Measurements from ENCODE around the gene KANSL1L. TPM values are rescaled to one million over a fixed set of nuclear protein-coding genes. Genes with fewer than 3 reads are reported as not detected.

The KANSL1L gene
- total RNA-seq, 4 donors from 2014 or later: 20.6 to 36.0 (median 27.7) TPM

GRCh38 chr2:210028178-210028577 is 143.0 kb downstream of the KANSL1L start:
- TF ChIP-seq CTCF (IDR thresholded peaks at IDR 0.05) (no peak), POLR2A (IDR thresholded peaks at IDR 0.05) (no peak)
- intact Hi-C loops (cut with DNase I; ENCODE audit: low total_unique reads): no loop called here
- no peak for DNase-seq (ENCODE audit: low spot score in 2 of 2)
- whole genome bisulfite sequencing, 2 donors: 56 to 63% methylated on average over 2 of the region's 2 CpGs
- no peak overlapping the region for H3K4me3 ChIP-seq (ENCODE audit: low read depth, poor library complexity, severe bottlenecking)

DNA sequence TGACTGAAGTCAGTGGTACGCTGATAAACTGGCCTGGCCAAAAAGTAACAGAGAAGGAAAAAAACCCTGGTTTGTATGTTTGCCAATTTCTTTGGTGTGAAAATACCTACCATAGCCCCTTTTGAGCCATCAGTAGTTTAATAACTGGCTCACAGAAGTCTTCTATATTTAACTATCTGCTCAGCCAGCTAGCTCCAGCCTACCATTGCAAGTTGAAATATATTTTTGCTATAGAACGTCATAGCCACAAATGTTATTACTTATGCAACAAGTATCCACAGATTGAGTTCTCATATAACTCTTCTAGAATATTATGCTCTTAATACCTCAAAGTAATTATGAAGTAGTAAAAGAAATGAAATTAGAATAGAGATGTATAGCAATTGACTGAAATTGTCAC is 143.6 kb downstream of the KANSL1L start:
- DNase-seq (ENCODE audit: low spot score in 2 of 2): no peak
- no peak overlapping the region for H3K4me3 ChIP-seq (ENCODE audit: low read depth, poor library complexity, severe bottlenecking)
- TF ChIP-seq POLR2A (IDR thresholded peaks at IDR 0.05): no peak
- no peak for TF ChIP-seq CTCF (IDR thresholded peaks at IDR 0.05)
- intact Hi-C loops (cut with DNase I; ENCODE audit: low total_unique reads): no loop called here
- 81 to 90% methylated on average over 2 of the region's 2 CpGs for WGBS, 2 donors

DNA sequence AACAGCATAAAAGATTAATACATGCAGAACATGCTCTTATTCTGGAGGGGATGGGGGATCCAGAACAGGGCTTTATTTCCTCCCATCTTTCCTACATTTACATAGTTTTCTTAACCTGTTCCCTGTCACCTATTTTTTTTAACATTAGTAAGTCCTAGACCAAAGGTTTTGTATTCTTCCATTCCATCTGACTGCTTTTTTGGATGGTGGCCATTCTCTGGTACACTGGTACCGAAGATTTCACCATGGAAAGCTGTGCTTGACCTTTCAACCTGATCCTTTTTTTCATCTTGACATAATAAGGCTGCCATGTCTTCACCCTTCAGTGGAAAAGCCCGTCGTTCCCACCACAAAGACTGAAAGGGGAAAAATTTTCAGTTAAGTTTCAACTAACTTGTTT is 148.4 kb downstream of the KANSL1L start:
- 87 to 93% methylated on average over 3 of the region's 3 CpGs for WGBS, 2 donors
- no peak for TF ChIP-seq POLR2A (IDR thresholded peaks at IDR 0.05)
- TF ChIP-seq CTCF (IDR thresholded peaks at IDR 0.05): no peak
- intact Hi-C loops (cut with DNase I; ENCODE audit: low total_unique reads): no loop called here
- H3K4me3 ChIP-seq (ENCODE audit: low read depth, poor library complexity, severe bottlenecking): no peak overlapping the region
- DNase-seq (ENCODE audit: low spot score in 2 of 2): no peak

DNA sequence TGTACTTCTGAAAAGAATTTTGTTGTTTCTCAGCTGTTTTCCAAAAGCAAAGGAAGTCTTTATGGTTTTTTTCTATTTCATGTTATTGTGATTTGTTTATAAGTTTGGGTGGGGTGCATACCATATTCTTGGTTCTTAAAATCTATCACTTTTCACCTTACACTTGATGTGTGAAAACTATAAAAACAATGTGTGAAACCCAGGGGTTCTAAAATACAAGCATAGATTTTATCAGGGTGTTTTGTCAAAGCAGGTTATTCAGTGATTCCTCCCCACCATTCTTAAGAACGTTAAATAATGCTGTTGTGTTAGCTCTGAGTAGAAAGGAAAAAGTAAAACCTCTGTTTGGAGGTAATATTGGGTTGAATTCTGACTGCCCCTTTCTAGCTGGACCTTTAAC is 151.1 kb downstream of the KANSL1L start:
- 81 to 93% methylated on average over 1 of the region's 1 CpG for WGBS, 2 donors
- intact Hi-C loops (cut with DNase I; ENCODE audit: low total_unique reads): no loop called here
- TF ChIP-seq POLR2A (IDR thresholded peaks at IDR 0.05) (no peak), CTCF (IDR thresholded peaks at IDR 0.05) (no peak)
- no peak for DNase-seq (ENCODE audit: low spot score in 2 of 2)
- H3K4me3 ChIP-seq (ENCODE audit: low read depth, poor library complexity, severe bottlenecking): no peak overlapping the region

DNA sequence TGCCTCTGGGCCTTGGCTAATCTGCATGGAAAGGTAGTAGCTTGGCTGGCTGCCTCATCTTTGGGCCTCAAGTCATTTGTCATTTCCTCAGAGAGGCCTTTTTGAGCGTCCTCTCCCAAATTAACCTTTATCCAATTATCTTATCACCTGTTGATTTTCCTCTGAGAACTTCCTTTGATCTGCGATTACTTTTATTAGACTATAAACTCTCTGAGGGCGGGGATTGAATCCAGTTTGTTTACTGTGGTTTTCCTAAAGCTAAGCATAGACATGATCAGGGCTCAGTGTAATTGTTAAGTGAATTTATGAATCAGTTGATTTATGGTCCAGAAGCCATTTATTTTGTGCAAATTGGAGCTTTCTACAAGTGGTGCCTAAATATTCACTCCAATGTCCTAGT is 161.3 kb downstream of the KANSL1L start:
- DNase-seq (ENCODE audit: low spot score in 2 of 2): no peak
- H3K4me3 ChIP-seq (ENCODE audit: low read depth, poor library complexity, severe bottlenecking): no peak overlapping the region
- 56 to 61% methylated on average over 3 of the region's 3 CpGs for WGBS, 2 donors
- intact Hi-C loops (cut with DNase I; ENCODE audit: low total_unique reads): no loop called here
- TF ChIP-seq CTCF (IDR thresholded peaks at IDR 0.05): no peak
- TF ChIP-seq POLR2A (IDR thresholded peaks at IDR 0.05): no peak

DNA sequence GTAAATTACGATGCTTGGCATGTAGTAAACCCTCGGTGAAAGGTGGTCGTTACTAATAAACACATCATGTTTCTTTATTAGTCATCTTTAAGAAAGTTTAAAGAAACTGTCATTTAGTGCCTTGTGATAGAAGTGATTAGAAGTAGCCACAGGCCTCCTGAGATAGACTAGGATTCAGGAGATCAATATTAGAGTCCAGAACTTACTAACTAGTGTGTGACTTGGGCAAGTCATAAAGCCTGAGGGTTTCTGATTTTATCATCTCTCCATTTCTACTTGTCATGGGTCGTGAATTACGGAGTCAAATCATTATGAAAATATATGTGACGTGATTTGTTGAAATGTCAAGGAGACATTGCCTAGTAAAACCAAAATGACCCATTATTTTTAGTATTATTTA is 162.1 kb downstream of the KANSL1L start:
- no peak for DNase-seq (ENCODE audit: low spot score in 2 of 2)
- H3K4me3 ChIP-seq (ENCODE audit: low read depth, poor library complexity, severe bottlenecking): no peak overlapping the region
- TF ChIP-seq POLR2A (IDR thresholded peaks at IDR 0.05) (no peak), CTCF (IDR thresholded peaks at IDR 0.05) (no peak)
- intact Hi-C loops (cut with DNase I; ENCODE audit: low total_unique reads): no loop called here
- WGBS, 2 donors: 51 to 56% methylated on average over 6 of the region's 6 CpGs
